GM15510 (cell line): ENCODE measurements around the gene TBC1D8.

ENCODE experiments used
- POLR2A ChIP-seq: IDR thresholded peaks from 3 replicates; pipeline ENCODE4 v1.6.1; 2011; ENCODE audit warnings: borderline replicate concordance; ENCODE audit not compliant: insufficient read length; ENCODE audit errors: extremely low read depth

The TBC1D8 gene

GRCh38 chr2:101018934-101019333 is 132.2 kb downstream of the TBC1D8 start:
- no peak for TF ChIP-seq POLR2A

- no peak for TF ChIP-seq POLR2A
Measured at GRCh38 chr2:101017371-101017770, 133.8 kb downstream of the TBC1D8 start.

GRCh38 chr2:101014264-101014857 is 136.8 kb downstream of the TBC1D8 start:
- no peak for TF ChIP-seq POLR2A

GRCh38 chr2:101012706-101013181 is 138.4 kb downstream of the TBC1D8 start:
- TF ChIP-seq POLR2A, result no peak

GRCh38 chr2:101012054-101012705 is 139.0 kb downstream of the TBC1D8 start:
- TF ChIP-seq POLR2A, result no peak

GRCh38 chr2:101011152-101011551 is 140.0 kb downstream of the TBC1D8 start:
- TF ChIP-seq POLR2A, result no peak

GRCh38 chr2:101007415-101008345 is 143.5 kb downstream of the TBC1D8 start:
- peak; percentile 29 for TF ChIP-seq POLR2A

- no peak for TF ChIP-seq POLR2A
Measured at GRCh38 chr2:101006065-101006715, 145.0 kb downstream of the TBC1D8 start.

GRCh38 chr2:101004620-101005325 is 146.4 kb downstream of the TBC1D8 start:
- no peak for TF ChIP-seq POLR2A

- TF ChIP-seq POLR2A, result no peak
Measured at GRCh38 chr2:101003278-101003775, 147.9 kb downstream of the TBC1D8 start.

- TF ChIP-seq POLR2A, result no peak
Measured at GRCh38 chr2:101002562-101003277, 148.5 kb downstream of the TBC1D8 start.

- peak; percentile 98 for TF ChIP-seq POLR2A
Measured at GRCh38 chr2:101001691-101002561, 149.3 kb downstream of the TBC1D8 start, which contains the start of gene RPL31. Gene RPL31, plus strand, starts transcription at chr2:101002289. Its CDS starts 413 bp downstream, at chr2:101002702.
